Activated T-helper 1 cell treated with anti-CD3 and anti-CD28 coated beads, Interleukin-12 subunit alpha, Interleukin-12 subunit beta, Interleukin-2, Interleukin-4 antibody, amounts not matched to agents 30 ng/mL and 10 ng/mL and 1 ng/mL, durations not matched to agents 14 hours and 24 hours and 36 hours (primary cell): ENCODE measurements around the gene PLA2G1B. TPM values are rescaled to one million over a fixed set of nuclear protein-coding genes. Genes with fewer than 3 reads are reported as not detected.

Source experiments
- DNase-seq: peaks from one replicate; pipeline ENCODE4 v3.0.0; 2021; ENCODE audit warnings: low spot score
- H3K27ac Mint-ChIP-seq: one replicate; pipeline ENCODE4 v1.8.0; 2021; ENCODE audit warnings: mild to moderate bottlenecking, mixed read lengths
- H3K27me3 Mint-ChIP-seq: one replicate; pipeline ENCODE4 v1.8.0; 2022; ENCODE audit warnings: mild to moderate bottlenecking, moderate library complexity, mixed read lengths; ENCODE audit not compliant: insufficient read depth
- H3K36me3 Mint-ChIP-seq: one replicate; pipeline ENCODE4 v1.8.0; 2021; ENCODE audit warnings: low read depth, mixed read lengths
- H3K4me1 Mint-ChIP-seq: one replicate; pipeline ENCODE4 v1.8.0; 2021; ENCODE audit warnings: low read depth, mixed read lengths
- H3K4me3 Mint-ChIP-seq: one replicate; pipeline ENCODE4 v1.8.0; 2021; ENCODE audit warnings: mild to moderate bottlenecking, moderate library complexity, mixed read lengths
- H3K9me3 Mint-ChIP-seq: one replicate; pipeline ENCODE4 v1.8.0; 2021; ENCODE audit warnings: mixed read lengths
- intact Hi-C: fragments of 100-400 bp; cut with micrococcal nuclease; formaldehyde crosslinking; loops from one replicate; pipeline ENCODE4 v1.15.1; 2024
- total RNA-seq: library from RNA; stranded (reverse); gene quantifications from 2 replicates; pipeline ENCODE4 v1.2.3, GENCODE V29; 2022

Gene PLA2G1B
- total RNA-seq, 1 donor from 2014 or later = not detected

GRCh38 chr12:120332041-120332440, 4.5 kb upstream of the PLA2G1B start:
- Mint-ChIP-seq H3K36me3 (no peaks in the 10 kb centered on the region), H3K4me1 (no peaks in the 10 kb centered on the region), H3K9me3 (peaks cover 13% of the 10 kb centered on the region), H3K27me3 (peaks cover 15% of the 10 kb centered on the region), H3K4me3 (no peak overlapping the region), H3K27ac (no peak overlapping the region)
- DNase-seq = no peak
- intact Hi-C loops = no loop called here

- no peak for DNase-seq
- intact Hi-C loops = no loop called here
- Mint-ChIP-seq H3K27ac (no peak overlapping the region), H3K4me3 (no peak overlapping the region), H3K27me3 (peaks cover 15% of the 10 kb centered on the region), H3K36me3 (no peaks in the 10 kb centered on the region), H3K4me1 (no peaks in the 10 kb centered on the region), H3K9me3 (peaks cover 7% of the 10 kb centered on the region)
Measured at GRCh38 chr12:120331390-120331789, 3.8 kb upstream of the PLA2G1B start.

GRCh38 chr12:120328228-120328627, 649 bp upstream of the PLA2G1B start:
- H3K4me3 Mint-ChIP-seq = no peak overlapping the region
- no peak for DNase-seq
- no peaks in the 10 kb centered on the region for H3K9me3 Mint-ChIP-seq
- peaks cover 19% of the 10 kb centered on the region for H3K27me3 Mint-ChIP-seq
- no peak overlapping the region for H3K27ac Mint-ChIP-seq
- peaks cover 11% of the 10 kb centered on the region for H3K4me1 Mint-ChIP-seq
- intact Hi-C loops = loop anchor here (5.0 kb wide), 1 partner anchor 319 kb away; no protein-coding TSS in a partner anchor
- H3K36me3 Mint-ChIP-seq = no peaks in the 10 kb centered on the region

- H3K27ac Mint-ChIP-seq = no peak overlapping the region
- no peaks in the 10 kb centered on the region for H3K36me3 Mint-ChIP-seq
- H3K4me3 Mint-ChIP-seq = peak overlapping the region; percentile 22
- H3K9me3 Mint-ChIP-seq = no peaks in the 10 kb centered on the region
- no peak for DNase-seq
- intact Hi-C loops = loop anchor here (1.0 to 5.0 kb wide), 9 partner anchors 8 to 390 kb away; partner anchors contain the start of genes COX6A1, MLEC, SIRT4 and SRSF9
- peaks cover 23% of the 10 kb centered on the region for H3K27me3 Mint-ChIP-seq
- H3K4me1 Mint-ChIP-seq = peaks cover 11% of the 10 kb centered on the region
Measured at GRCh38 chr12:120324841-120325417, 2.6 kb downstream of the PLA2G1B start.

DNA sequence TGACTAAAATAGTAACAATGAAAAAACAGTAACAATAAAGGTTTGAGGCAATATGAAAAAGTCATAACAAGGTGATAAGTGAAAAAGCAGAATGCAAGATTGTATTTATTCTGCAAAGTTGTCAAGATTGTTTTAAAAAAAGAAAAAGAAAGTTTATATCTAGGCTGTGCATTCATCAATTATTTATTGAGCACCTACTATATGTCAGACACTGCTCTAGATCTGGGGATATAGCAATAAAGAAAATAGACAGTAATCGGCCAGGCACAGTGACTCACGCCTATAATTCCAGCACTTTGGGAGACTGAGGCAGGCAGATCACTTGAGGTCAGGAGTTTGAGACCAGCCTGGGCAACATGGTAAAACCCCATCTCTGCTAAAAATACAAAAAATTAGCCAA, 3.8 kb downstream of the PLA2G1B start:
- DNase-seq = no peak
- Mint-ChIP-seq H3K4me3 (no peak overlapping the region), H3K36me3 (no peaks in the 10 kb centered on the region), H3K9me3 (no peaks in the 10 kb centered on the region), H3K27ac (no peak overlapping the region), H3K27me3 (peaks cover 24% of the 10 kb centered on the region), H3K4me1 (peaks cover 11% of the 10 kb centered on the region)
- intact Hi-C loops = loop anchor here (2.0 kb wide), 5 partner anchors 21 to 391 kb away; partner anchors contain the start of genes COX6A1, MLEC, SIRT4 and SRSF9

- DNase-seq = no peak
- Mint-ChIP-seq H3K27me3 (peaks cover 13% of the 10 kb centered on the region), H3K27ac (no peak overlapping the region), H3K9me3 (no peaks in the 10 kb centered on the region), H3K36me3 (no peaks in the 10 kb centered on the region), H3K4me3 (no peak overlapping the region), H3K4me1 (peaks cover 25% of the 10 kb centered on the region)
- intact Hi-C loops = no loop called here
Measured at GRCh38 chr12:120321382-120322202, 6.0 kb downstream of the PLA2G1B start.

DNA sequence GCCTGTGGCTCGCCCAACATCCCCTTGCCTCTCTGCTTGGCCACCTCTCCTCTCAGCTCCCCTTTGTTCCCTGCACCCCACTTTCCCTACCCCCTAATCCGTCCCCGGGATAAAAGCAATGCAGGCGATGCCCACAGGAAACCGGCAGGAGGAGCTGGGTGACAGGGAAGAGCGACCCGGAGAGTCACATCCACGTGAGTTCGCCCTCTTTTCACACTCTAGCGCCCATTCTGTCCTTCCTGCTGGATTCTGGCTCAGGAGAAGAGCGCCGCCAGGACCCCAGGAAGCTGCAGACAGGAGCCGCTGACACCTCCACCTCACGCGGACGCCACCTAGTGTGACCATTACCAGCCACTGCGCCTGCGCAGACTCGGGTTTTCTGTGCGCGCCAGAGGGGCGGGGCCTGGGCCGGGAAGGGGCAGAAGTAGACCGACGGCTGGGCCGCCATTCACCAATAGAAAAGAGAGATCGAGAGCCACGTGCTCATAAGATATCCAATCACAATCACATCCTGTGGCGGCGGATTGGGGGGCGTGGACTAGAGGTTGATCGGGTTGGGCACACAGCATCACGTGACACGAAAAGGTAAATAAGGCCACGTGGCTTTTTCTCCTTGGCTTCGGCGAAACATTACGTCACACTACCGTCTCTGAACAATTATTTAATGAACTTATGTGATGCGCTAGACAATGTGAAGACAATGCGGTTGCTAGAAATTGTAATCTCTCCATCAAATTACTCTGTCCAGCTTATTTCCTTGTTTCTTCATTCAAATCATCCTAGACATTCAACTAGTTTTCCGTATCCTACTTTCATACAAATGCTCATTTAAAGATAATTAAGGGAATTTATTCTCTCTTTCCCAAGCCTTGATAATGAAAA, 10.1 kb downstream of the PLA2G1B start:
- peak overlapping the region; percentile 92 for H3K27ac Mint-ChIP-seq
- H3K27me3 Mint-ChIP-seq = peaks cover 6% of the 10 kb centered on the region
- peaks cover 16% of the 10 kb centered on the region for H3K4me1 Mint-ChIP-seq
- peak overlapping the region; percentile 89 for H3K4me3 Mint-ChIP-seq
- H3K36me3 Mint-ChIP-seq = no peaks in the 10 kb centered on the region
- H3K9me3 Mint-ChIP-seq = no peaks in the 10 kb centered on the region
- DNase-seq = peak; percentile 100
- intact Hi-C loops = loop anchor here (1.0 to 2.0 kb wide), 9 partner anchors 8 to 1309 kb away; partner anchors contain the start of genes COX6A1, DYNLL1, ORAI1 and POP5

DNA sequence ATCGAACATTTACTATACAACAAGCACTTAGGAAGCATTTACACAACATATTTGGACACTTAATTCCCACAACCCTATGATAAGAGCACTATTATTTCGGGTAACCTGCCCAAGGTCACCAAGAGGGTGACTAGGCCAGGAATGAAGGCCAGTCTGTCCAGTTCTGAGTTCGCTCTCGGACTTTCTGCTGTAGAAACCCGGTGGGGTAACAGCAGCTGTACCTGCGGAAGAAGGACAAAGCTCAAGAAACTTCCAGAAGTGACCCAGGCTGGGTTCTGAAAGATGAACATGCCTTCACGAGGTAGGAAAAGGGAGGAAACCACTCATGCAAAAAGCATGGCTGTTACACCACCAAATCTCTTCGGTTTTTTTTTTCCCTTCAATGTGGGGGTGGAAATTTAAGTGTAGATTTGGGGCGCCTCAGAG, 10.8 kb downstream of the PLA2G1B start:
- Mint-ChIP-seq H3K9me3 (no peaks in the 10 kb centered on the region), H3K27ac (peak overlapping the region; percentile 92), H3K36me3 (no peaks in the 10 kb centered on the region), H3K4me1 (peaks cover 16% of the 10 kb centered on the region), H3K27me3 (peaks cover 5% of the 10 kb centered on the region), H3K4me3 (peak overlapping the region; percentile 89)
- no peak for DNase-seq
- intact Hi-C loops = loop anchor here (1.0 to 2.0 kb wide), 9 partner anchors 8 to 1310 kb away; partner anchors contain the start of genes COX6A1, DYNLL1, ORAI1 and POP5

- H3K36me3 Mint-ChIP-seq = no peaks in the 10 kb centered on the region
- no peaks in the 10 kb centered on the region for H3K9me3 Mint-ChIP-seq
- no peak overlapping the region for H3K4me3 Mint-ChIP-seq
- intact Hi-C loops = no loop called here
- no peak overlapping the region for H3K27ac Mint-ChIP-seq
- DNase-seq = no peak
- H3K4me1 Mint-ChIP-seq = peaks cover 16% of the 10 kb centered on the region
- H3K27me3 Mint-ChIP-seq = no peaks in the 10 kb centered on the region
Measured at GRCh38 chr12:120314220-120314619, 13.4 kb downstream of the PLA2G1B start.

DNA sequence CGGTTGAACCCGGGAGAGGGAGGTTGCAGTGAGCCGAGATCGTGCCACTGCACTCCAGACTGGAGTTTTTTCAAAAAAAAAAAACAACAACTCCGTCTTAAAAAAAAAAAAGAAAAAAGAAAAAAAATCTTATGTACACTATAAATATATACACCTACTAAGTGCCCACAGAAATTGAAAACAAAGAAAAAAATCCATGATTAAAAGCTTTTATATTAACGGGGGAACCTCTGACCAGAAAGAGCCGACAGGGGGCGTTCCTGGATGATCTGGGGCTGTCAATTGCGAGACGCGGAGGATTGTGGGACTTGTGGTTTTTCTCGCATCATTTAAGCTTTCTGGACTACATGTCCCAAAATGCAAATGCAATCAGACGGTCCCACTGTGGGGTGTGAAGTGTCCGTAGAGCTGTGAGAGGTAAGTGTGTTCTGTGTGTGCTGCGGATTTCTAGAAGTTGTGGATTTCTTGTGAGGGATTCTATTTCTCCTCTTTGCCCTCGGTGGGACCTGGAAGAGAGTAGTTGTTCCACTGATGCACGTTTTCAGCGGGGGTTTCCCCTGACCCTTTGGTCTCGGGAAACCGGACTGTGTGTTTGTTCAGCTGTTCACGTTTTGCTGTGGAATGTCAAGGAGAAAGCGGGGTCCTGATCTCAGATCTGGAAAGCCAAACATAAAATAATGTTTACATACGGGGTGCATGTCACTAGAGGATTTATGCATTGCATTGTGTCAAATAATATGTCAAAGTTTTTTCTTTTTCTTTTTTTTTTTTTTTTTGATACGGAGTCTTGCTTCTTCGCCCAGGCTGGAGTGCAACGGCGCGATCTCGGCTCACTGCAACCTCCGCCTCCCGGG, 25.4 kb downstream of the PLA2G1B start, which contains the start of gene SIRT4:
TSS of gene SIRT4 (plus strand) at position 360 of the 854 bp plus-strand sequence. CDS start 1,241 bp downstream, outside the sequence.
- H3K27ac Mint-ChIP-seq = peak within 1 kb of the TSS; percentile 86
- peak within 1 kb of the TSS; percentile 96 for H3K4me3 Mint-ChIP-seq
- H3K36me3 Mint-ChIP-seq = no peaks in the 10 kb centered on the region
- H3K4me1 Mint-ChIP-seq = peaks cover 6% of the 10 kb centered on the region
- intact Hi-C loops = loop anchor here (1.0 to 2.0 kb wide), 5 partner anchors 9 to 715 kb away; partner anchors contain the start of genes C12orf43, COQ5 and RNU4-1
- peak; percentile 85 for DNase-seq
- peaks cover 5% of the 10 kb centered on the region for H3K27me3 Mint-ChIP-seq
- no peaks in the 10 kb centered on the region for H3K9me3 Mint-ChIP-seq

- no peak within 1 kb of the TSS for H3K27ac Mint-ChIP-seq
- H3K27me3 Mint-ChIP-seq = peaks cover 12% of the 10 kb centered on the region
- no peaks in the 10 kb centered on the region for H3K36me3 Mint-ChIP-seq
- H3K4me3 Mint-ChIP-seq = no peak within 1 kb of the TSS
- intact Hi-C loops = loop anchor here (1.0 to 5.0 kb wide), 4 partner anchors 9 to 286 kb away; partner anchors contain the start of genes DYNLL1 and SIRT4
- no peaks in the 10 kb centered on the region for H3K9me3 Mint-ChIP-seq
- no peaks in the 10 kb centered on the region for H3K4me1 Mint-ChIP-seq
- DNase-seq = peak; percentile 74
Measured at GRCh38 chr12:120292661-120293531, 34.7 kb downstream of the PLA2G1B start, which contains the start of gene RNU4-1. Gene RNU4-1, minus strand, starts transcription at chr12:120293237.
